Colon (tissue), 2 donors: ENCODE results near the gene MTPN.

Experiments
- FAIRE-seq: peaks from 2 replicates; lab custom pipeline; 2012; peaks lifted over from hg19 to GRCh38; lab: Jason Lieb, UNC
- donor health status: control.
- donor health status: control.

MTPN gene

DNA sequence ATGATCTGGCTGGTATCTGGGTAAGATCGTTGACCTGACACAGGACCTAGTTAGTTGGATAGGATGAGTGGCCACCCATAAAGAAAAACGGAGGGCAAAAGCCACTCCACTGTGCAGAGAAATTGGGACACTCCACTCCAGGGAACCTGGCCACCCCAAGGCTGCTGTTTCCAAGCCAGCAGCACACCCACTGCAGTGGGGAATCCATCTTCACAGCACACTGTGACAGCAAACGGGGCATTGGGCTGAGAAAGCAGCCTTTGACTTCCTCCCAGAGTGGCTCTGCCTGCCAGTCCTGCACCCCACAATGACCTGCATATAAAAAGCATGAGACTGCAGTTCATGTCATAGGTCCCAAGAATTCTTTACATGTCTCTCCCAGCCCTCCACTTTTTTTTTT, 52.9 kb downstream of the MTPN start:
- FAIRE-seq = no peak

DNA sequence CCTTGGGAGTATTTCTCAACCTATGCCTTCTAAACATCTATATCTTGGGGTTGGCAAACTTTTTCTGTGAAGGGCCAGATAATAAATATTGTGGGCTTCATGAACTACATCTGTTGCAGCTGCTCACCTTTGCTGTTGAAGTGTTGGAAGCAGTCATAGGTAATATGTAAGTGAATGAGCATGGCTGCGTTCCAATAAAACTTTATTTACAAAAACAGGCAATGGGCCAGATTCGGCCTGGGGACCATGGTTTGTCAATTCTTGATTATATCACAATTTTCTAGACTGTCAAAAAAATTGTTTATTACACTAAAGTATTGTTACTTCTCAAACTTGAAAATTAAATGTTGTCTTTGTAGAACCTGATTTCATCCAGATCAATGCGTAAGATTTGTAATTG, 54.9 kb downstream of the MTPN start:
- FAIRE-seq = no peak

GRCh38 chr7:135920478-135920877, 56.7 kb downstream of the MTPN start:
- no peak for FAIRE-seq

DNA sequence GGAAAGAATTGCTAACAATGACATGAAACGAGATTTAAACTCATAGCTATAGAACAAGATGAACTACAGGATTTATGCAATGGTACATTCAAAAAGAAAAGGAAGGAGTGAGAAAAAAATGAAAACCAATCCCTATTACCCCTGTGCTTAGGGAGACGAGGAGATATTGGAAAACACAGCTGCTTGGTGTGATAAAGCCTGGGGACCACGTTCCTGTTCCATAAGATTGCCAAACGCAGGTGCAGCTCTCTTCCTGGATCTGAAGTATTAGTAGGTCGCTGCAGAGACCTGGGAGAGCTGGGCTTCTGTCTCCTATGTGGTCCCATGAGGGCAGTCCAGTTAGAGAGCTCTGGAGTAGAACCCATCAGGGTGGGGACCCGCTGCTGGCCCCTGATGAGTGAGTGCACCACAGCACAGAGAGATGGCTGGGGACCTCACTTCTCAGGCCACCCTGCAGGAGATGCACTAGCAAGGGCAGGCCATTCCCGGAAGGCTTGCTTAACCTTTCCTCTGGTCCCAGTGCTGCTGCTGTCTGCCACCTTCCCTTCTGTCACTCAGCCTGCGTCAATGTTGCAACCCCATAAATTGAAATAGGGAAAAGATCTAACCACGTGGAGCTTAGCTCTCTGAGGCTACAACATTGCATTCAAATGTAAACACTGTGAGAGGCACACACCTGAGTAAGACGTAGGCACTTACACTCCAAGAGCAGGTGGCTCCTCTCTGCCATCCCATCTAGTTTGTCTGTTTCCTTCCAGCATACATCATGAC, 57.9 kb downstream of the MTPN start:
- no peak for FAIRE-seq

- FAIRE-seq = no peak
These were observed 59.0 kb downstream of the MTPN start for GRCh38 chr7:135918134-135918533.

DNA sequence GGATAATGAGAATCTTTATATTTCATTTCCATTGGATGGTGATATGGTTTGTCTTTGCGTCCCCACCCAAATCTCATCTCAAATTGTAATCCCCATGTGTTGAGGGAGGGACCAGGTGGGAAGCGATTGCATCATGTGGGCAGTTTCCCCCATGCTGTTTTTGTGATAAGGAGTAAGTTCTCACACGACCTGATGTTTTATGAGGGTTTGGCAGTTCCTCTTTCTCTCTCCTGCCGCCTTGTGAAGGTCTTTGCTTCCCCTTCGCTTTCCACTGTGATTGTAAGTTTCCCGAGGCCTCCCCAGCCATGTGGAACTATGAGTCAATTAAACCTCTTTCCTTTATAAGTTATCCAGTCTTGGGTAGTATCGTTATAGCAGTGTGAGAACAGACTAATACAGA, 59.4 kb downstream of the MTPN start:
- no peak for FAIRE-seq

DNA sequence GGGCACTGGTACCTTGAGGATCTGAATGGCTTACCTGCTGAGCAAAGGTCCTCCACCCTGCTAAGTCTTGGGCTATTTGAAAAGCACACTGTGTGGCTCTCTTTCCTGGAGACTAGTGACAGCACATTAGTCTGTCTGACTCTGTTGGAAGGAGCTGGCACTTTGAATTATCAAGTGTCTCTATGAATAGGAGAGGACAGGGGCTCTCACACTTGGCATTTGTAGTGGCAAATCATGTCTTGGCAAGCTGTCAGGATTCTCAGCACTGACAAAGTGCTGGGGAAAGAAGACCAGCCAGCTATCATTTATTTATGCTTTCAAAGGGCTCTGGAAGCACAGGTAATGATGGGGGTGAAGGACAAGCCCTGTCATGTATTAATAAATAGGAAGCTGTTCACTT, 62.8 kb downstream of the MTPN start:
- FAIRE-seq = no peak

DNA sequence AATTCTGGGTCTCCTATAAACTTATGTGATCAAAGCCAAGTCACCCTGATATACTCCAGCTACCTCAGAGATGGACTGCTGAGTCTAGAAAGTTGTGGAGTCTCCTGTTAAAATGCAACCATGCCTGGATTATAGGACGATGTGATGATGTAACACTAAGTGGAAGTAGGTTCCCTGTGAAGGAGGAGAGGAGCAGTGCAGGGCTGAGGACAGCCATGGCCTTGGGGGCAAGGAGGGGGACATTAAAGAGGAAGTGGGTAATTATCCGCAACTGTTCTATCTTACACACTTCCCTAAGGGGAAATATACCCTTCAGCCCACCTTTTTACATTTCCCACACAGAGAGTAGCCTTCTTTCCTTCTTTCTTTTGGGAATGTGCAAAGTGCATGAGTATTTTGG, 63.8 kb downstream of the MTPN start:
- FAIRE-seq = no peak

- no peak for FAIRE-seq
These were observed 66.1 kb downstream of the MTPN start for GRCh38 chr7:135911099-135911498.

GRCh38 chr7:135910393-135911036, 66.6 kb downstream of the MTPN start:
- no peak for FAIRE-seq

GRCh38 chr7:135905858-135906257, 71.3 kb downstream of the MTPN start:
- no peak for FAIRE-seq

DNA sequence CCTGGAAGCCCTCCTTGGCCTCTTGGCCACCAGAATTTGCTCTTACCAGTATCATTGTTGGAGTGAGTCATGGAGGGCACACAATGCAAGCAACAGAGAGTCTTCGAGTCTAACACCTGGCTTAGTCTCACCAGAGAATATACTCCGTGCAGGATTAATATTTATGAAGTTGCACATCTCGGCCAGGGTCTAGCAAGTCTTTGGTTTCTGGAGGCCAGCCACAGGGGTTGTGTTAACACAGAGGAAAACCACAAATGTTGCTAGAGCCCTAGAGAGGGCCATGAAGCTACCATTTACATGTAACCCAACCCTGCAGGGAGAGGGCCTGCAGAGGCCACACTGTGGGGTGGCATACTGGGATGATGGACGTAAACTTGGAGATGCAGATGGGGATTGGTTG, 71.8 kb downstream of the MTPN start:
- no peak for FAIRE-seq

DNA sequence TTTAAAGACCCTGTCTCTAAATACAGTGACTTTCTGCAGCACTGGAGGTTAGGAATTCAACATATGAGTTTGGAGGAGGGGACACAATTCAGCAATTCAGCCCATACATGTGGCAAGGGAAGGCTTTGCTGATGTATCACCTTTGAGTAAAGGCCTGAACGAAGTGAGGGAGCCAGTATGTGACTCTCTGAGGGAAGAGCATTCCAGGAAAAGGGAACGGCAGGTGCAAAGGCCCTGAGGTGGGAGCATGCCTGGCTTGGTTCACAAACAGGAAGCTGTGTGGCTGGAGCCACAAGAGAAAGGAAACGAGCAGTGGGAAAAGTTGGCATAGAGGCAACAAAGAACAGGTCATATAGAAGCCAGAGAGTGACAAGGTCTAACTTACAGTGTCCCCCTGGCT, 72.9 kb downstream of the MTPN start:
- FAIRE-seq = no peak

- no peak for FAIRE-seq
These were observed 75.3 kb downstream of the MTPN start for GRCh38 chr7:135901585-135902540.

DNA sequence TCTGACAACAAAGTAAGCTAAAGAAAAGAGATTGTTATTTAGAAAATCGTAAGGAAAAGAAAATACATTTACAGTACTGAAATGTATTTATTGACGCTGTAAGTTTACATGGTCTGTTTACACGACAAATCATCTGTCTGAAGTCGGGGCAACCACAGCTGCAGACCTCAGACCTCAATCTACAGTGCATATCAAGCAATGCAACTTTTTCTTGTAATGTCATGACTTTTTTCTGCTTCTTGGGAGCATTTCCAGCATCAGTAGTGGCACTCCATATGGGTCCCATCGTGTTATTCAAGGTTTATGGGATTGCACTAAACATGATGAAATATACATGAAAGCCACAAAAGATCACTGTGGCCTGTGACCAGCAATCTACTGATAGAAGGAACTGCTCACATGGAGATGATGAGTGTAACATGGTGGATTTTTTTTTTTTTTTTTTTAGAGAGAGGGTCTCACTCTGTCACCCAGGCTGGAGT, 77.1 kb downstream of the MTPN start:
- FAIRE-seq = no peak

- FAIRE-seq = no peak
These were observed 77.6 kb downstream of the MTPN start for GRCh38 chr7:135899458-135900064.

GRCh38 chr7:135898226-135898625, 78.9 kb downstream of the MTPN start:
- FAIRE-seq = no peak

DNA sequence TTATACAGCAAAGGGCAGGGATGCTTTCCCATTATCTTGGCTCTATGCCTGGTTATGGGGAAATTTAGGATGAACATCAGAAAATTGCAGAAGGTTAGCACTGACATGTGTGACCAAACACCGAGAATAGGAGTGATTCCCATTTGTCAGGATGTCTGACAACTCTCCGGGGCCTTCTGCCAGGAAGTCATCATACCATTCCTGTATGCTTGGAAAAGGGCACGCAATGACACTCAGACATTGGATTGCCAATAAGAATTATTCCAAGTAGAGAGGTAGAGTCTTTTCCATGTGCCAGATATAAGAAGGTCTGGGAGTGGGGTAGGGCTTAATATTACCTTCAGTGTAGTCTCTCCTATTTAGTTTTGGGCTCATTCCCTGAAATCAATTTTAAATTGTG, 82.3 kb downstream of the MTPN start:
- FAIRE-seq = no peak

- FAIRE-seq = no peak
These were observed 87.3 kb downstream of the MTPN start for GRCh38 chr7:135889823-135890222.

GRCh38 chr7:135888740-135889139, 88.4 kb downstream of the MTPN start:
- no peak for FAIRE-seq

DNA sequence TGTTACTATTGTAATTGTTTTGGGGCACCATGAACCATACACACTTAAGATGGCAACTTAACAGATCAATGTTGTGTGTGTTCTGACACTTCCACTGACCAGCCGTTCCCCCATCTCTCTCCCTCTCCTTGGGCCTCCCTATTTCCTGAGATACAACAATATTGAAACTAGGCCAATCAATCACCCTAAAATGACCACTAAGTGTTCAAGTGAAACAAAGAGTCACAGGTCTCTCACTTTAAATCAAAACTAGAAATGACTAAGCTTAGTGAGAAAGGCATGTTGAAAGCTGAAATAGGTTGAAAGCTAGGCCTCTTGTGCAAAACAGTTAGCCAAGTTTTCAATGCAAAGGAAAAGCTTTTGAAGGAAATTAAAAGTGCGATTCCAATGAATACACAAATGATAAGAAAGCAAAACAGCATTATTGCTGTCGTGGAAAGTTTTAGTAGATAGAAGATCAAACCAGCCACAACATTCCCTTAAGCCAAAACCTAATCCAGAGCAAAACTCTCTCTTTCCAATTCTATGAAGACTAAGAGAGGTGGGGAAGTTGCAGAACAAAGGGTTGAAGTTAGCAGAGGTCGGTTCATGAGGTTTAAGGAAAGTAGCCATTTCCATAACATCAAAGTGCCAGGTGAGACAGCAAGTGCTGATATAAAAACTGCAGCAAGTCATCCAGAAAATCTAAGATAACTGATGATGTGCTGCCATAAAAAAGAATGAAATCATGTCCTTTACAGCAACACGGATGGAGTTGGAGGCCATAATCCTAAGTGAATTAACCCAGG, 90.6 kb downstream of the MTPN start:
- FAIRE-seq = no peak
